Cardiac septum (tissue), 1 donor: ENCODE measurements around the gene NHLRC4. TPM values are rescaled to one million over a fixed set of nuclear protein-coding genes. Genes with fewer than 3 reads are reported as not detected.

ENCODE experiments used
- DNase-seq: peaks from one replicate; pipeline ENCODE4 v3.0.0-alpha.2; 2020; ENCODE audit warnings: low spot score
- intact Hi-C: fragments of 100-400 bp; cut with DNase I; formaldehyde crosslinking; loops from one replicate; pipeline ENCODE4 v1.14.0; 2022
- long read RNA-seq: library from polyadenylated mRNA; unstranded; transcript quantifications from one replicate; pipeline ENCODE4 v2.0.0, GENCODE V29; 2021
- total RNA-seq: library from RNA; stranded (reverse); fragmentation: NEBNext Ultra II Directional; extraction: Animal tissue kit (Norgen Biotek cat#: 25700); gene quantifications from one replicate; pipeline ENCODE4 v1.2.1, GENCODE V29; 2021
- donor health status: DM: no; HTN: no; CAD: no.

NHLRC4 gene
- 0.30 TPM for total RNA-seq
- long read RNA-seq, result 0 reads

DNA sequence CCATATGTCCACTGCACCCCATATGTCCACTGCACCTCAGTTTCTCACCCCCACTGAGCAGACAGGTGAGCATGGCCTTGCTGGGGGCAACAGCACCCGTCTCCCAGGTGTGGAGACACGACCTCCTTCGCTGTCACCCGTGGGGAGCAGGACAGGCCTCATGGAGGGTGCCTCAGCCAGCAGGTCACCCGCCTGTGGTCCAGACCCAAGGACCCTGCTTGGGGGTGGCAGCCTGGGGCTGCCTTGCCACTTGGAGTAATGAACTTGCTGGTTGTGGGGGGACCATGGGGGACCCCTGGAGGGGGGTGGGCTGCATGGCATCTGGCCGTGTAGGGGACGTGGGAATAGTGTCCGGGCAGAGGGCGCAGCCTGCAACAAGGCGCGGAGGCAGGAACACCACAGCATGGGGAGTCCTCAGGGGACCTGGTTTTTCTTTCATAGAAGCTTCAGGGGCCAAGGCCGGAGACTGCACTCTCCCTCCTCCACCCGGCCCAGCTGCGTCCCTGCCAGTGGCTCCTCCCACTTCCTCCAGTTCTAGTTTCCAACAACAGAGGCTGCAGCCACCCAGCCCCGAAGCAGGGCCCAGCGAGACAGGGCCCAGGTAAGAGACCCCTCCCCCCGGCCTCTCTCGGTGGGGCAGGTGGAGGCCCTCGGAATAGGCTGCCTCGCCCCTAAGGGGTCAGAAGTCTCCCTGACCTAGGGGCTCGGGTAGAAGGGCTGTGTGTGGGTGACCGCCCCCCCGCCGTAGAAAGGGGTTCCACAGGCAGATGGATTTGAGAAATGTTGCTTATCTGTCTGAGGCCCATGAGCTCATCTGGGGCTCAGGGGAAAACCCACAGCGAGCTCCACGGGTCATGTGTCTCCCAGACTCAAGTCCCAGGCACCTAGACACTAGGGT, at the start of gene NHLRC4:
Gene NHLRC4, plus strand, starts transcription at position 531 of the 898 bp plus-strand sequence. CDS start 1,043 bp downstream, outside the sequence.
- DNase-seq, result peak; percentile 81
- intact Hi-C loops, result no loop called here

GRCh38 chr16:518858-519257, 47.9 kb upstream of the NHLRC4 start:
- intact Hi-C loops, result no loop called here
- DNase-seq, result no peak

- intact Hi-C loops, result no loop called here
- no peak for DNase-seq
Measured at GRCh38 chr16:519425-519824, 47.4 kb upstream of the NHLRC4 start.

DNA sequence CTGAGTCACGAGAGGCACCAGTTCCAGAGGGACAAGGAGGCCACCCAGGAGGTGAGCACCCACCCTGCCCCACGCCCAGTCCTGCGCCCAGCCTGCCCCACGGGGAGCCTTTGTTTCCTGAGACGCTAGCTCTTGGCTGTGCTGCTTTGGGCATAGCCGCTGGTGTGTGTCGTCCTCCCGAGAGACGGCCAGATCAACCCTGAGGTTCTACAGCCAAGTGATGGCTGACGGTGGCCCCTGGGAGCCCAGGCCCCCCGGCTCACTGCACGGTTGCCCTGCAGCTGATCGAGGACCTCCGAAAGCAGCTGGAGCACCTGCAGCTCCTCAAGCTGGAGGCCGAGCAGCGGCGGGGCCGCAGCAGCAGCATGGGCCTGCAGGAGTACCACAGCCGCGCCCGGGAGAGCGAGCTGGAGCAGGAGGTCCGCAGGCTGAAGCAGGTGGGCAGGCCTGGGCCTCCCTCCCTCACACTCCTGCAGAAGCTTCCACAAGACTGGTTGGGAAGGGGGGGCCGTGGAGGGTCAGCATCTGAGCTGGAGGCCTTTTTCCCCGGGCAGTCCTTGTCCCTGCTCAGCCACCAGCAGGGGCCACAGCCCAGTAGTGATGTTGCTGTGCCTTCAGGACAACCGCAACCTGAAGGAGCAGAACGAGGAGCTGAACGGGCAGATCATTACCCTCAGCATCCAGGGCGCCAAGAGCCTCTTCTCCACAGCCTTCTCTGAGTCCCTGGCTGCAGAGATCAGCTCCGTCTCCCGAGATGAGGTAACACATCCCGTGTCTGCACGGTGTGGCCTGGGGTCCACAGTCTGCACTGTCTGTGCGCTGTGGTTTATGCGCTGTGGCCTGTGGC, 46.7 kb upstream of the NHLRC4 start:
- intact Hi-C loops, result no loop called here
- no peak for DNase-seq

- DNase-seq, result no peak
- intact Hi-C loops, result no loop called here
Measured at GRCh38 chr16:520847-521246, 46.0 kb upstream of the NHLRC4 start.

- intact Hi-C loops, result no loop called here
- DNase-seq, result no peak
Measured at GRCh38 chr16:521381-522210, 45.2 kb upstream of the NHLRC4 start.

DNA sequence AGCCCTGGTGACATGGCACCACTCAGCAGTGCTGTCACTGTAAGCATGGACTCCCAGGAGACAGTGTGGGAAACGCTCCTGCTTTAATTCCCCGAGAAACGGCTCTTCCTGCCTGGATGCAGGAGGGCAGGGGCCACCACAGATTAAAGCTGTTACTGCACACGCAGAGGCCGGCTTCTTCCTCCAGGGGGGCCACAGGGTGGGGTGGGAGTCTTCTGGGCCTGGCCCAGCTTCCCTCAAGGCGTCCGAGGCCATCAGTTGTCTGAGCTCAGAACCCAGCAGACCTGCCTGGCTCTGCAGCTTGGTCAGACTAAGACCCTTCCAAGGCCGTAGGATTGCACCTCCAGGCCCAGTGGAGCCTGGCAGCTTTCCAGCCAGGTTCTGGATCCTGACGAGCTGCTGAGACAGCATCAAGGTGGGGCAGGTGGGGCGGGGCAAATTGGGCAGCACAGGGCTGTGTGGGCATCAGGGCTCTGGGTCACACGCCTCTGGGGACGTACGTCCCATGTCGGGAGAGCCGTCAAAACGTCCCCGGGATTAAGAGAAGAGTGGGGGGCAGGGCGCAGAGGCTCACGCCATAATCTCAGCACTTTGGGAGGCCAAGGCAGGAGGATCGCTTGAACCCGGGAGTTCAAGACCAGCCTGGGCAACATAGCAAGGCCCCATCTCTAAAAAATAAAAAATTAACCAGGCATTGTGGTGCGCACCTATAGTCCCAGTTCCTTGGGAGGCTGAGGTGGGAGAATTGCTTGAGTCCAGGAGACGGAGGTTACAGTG, 44.3 kb upstream of the NHLRC4 start:
- DNase-seq, result no peak
- intact Hi-C loops, result no loop called here

DNA sequence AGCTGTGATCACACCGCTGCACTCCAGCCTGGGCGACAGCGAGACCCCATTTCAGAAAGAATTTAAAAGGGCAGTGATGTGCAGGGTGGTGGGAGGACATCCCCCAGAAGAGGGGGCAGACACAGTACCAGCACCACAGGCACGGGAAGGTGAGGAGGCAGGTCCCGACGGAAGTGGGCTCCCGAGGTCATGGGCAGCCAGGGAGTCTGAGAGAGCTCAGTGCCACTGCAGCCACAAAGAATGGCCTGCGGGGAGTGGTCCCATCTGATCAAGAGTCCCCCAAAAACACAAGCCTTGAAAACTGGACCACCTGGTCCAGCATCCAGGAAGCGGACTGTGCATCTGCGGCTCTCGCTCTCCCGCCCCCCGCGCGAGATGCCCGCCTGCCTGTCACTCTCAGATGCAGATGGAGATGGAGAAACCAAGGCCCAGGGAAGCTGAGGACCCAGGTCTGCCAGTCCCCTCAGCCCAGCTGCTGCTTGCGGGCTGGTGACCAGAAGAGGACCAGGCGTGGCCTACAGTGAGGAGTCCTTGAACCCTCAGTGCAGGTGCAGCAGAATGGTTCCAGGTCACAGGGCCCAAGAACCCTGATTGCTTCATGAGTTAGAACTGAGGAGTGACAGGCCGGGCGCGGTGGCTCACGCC, 43.6 kb upstream of the NHLRC4 start:
- no peak for DNase-seq
- intact Hi-C loops, result no loop called here

- intact Hi-C loops, result no loop called here
- DNase-seq, result no peak
Measured at GRCh38 chr16:524274-525040, 42.3 kb upstream of the NHLRC4 start.

DNA sequence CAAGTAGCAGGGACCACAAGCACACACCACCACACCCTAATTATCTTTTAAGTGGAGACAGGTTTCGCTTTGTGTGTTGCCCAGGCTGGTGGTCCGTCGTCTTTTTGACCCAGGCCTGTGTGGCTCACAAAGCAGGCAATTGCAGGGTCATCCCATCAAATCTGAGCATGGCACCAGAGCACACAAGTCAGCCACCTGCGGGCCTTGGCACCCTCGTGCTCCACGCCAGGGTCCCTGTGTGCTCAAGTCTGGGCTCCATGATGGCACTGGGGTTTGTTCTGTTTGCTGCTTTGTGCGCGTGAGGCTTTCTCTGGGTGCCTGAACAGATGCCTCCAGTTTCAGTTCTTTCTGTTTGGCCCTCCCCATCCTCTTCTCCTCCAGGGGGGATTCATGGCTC, 41.7 kb upstream of the NHLRC4 start:
- intact Hi-C loops, result no loop called here
- no peak for DNase-seq

GRCh38 chr16:525520-526180, 41.2 kb upstream of the NHLRC4 start:
- intact Hi-C loops, result no loop called here
- no peak for DNase-seq

DNA sequence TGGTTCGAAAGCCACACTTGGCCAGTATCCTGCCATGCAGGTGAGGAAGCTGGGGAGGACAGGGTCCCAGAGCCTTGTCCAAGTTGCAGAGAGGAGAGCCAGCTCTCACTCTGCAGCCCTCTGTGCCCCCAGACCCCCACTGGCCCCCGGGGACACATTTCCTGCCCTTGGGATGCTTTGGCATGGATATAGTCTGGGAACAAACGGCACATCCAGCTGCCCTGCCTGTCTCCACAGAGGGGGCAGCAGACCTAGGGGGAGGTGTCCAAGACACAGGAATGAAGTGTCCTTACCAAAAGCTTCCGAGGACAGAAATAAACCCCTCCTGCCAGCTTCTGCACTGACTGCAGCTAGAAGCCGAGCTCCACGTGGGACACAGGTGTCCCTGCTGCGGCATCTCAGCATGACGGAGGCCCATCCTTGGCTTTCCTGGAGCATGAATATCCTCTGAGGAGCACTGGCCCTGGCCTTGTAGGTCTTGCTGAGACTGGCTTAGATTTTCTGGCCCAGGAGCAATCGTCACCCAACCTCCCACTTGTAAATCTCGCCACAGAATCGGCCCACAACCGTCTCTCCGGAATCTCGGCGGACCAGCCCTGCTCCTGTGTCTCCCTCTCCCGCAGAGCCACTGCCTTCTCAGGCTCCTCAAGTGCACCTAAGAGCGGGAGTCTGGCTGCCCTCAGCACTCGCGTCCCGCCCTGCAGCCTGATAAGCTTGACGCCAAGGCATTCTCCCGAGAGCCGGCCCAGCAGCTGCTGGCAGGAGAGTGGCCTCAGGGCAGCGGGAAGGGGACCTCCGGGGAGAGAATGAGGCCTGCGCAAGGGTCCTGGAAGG, 40.4 kb upstream of the NHLRC4 start:
- no peak for DNase-seq
- intact Hi-C loops, result no loop called here

- intact Hi-C loops, result no loop called here
Measured at GRCh38 chr16:527015-527903, 39.5 kb upstream of the NHLRC4 start, which contains the start of gene CAPN15. Gene CAPN15, plus strand, starts transcription at chr16:527712. Its CDS starts 19,127 bp downstream, at chr16:546839.

GRCh38 chr16:528111-529011, 38.4 kb upstream of the NHLRC4 start:
- intact Hi-C loops, result no loop called here
- no peak for DNase-seq

More at GRCh38 chr16:527015-527903, 39.5 kb upstream of the NHLRC4 start, which contains the start of gene CAPN15:
- DNase-seq, result peak; percentile 94
